LHCN-M2 (cell line): ENCODE measurements around the gene MYO6. TPM values are rescaled to one million over a fixed set of nuclear protein-coding genes. Genes with fewer than 3 reads are reported as not detected.

Source experiments
- DNase-seq: peaks from one replicate; pipeline ENCODE4 v3.0.0-alpha.2; 2012; ENCODE audit warnings: low read depth
- total RNA-seq: library from RNA; depleted of rRNA; stranded (reverse); fragments of >200 nt; gene quantifications from 2 replicates; pipeline ENCODE4 v1.2.3, GENCODE V29; 2014; rRNA removed

The MYO6 gene
- total RNA-seq, 1 experiment from 2014 or later: 7.3 TPM

GRCh38 chr6:75946146-75946831, 197.2 kb downstream of the MYO6 start:
- no peak for DNase-seq

- no peak for DNase-seq
Measured at GRCh38 chr6:75947935-75948334, 198.9 kb downstream of the MYO6 start.

GRCh38 chr6:75952128-75952527, 203.1 kb downstream of the MYO6 start:
- DNase-seq: no peak

GRCh38 chr6:75963569-75963968, 214.5 kb downstream of the MYO6 start:
- no peak for DNase-seq

GRCh38 chr6:75968143-75968542, 219.1 kb downstream of the MYO6 start:
- no peak for DNase-seq

Other genes starting within 250 kb of the MYO6 start
- 42.7 and 53.2 TPM in 2 replicates for gene SENP6, start 147.4 kb upstream of the MYO6 start, total RNA-seq